Measurements from ENCODE around the gene PEX10. TPM values are rescaled to one million over a fixed set of nuclear protein-coding genes. Genes with fewer than 3 reads are reported as not detected.
A peak's percentile ranks its signal among the peaks of the same experiment; 100 is the strongest.

The PEX10 gene
- total RNA-seq, 1 experiment from 2014 or later: 24.3 TPM

DNA sequence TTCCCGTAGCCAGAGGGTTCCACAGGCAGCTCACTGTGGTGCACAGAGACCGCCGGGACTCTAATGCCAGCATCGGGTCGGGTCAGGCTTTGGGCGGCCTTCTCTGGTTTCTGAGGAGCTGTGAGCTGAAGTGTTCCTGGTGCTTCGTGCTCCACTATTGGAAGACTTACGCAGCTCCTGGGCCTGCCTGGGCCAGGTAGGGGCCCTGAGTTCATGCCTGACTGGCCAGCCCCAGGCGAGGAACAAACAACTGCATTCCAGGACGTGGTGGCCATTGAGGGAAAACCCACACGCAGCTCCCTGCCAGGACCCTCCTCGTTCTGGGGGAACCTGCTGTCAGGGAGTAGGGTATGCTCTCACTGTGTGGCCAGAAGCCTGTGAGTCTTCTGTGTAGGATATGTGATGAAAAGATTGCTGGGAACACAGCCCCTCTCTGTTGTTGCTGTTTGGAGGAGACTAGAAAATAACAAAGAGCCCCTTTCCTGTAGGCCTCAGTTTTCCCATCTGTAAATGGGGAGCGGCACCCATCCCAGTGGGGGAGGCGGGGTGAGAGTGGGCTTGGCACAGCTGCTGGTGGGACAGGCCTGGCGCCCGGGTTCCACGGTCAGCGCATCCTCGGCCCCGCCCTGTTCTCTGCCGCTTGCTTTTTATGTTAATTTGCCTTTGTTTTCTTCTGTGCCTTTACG is 12.3 kb downstream of the PEX10 start:
- no peak overlapping the region for H3K4me3 ChIP-seq
- peaks cover 7% of the 10 kb centered on the region for H3K79me2 ChIP-seq (ENCODE audit: low read depth)
- POLR2A ChIA-PET (ENCODE audit: unreplicated experiment): no interaction called here
- no peak overlapping the region for H3K27ac ChIP-seq
- no peaks in the 10 kb centered on the region for H3K4me1 ChIP-seq (replicated peaks; ENCODE audit: insufficient read depth)
- peak in 1 of 2 experiments; percentile 22 for DNase-seq
- H3K27me3 ChIP-seq (ENCODE audit: insufficient read depth, low read depth): no peaks in the 10 kb centered on the region
- peaks cover 13% of the 10 kb centered on the region; the same call in 1 of the 2 replicates for H3K36me3 ChIP-seq (ENCODE audit: low read depth)
- H2AFZ ChIP-seq: no peak overlapping the region
- CTCF ChIA-PET: no interaction called here
- no TSS peak for BruUV-seq (replicated peaks)
- intact Hi-C loops (cut with micrococcal nuclease; ENCODE audit: unreplicated experiment): no loop called here
- no peaks in the 10 kb centered on the region for H3K9me2 ChIP-seq (ENCODE audit: insufficient read depth)
- H3K9me3 ChIP-seq (ENCODE audit: insufficient read depth, low read depth): no peaks in the 10 kb centered on the region
- TF ChIP-seq, protein P1, sequence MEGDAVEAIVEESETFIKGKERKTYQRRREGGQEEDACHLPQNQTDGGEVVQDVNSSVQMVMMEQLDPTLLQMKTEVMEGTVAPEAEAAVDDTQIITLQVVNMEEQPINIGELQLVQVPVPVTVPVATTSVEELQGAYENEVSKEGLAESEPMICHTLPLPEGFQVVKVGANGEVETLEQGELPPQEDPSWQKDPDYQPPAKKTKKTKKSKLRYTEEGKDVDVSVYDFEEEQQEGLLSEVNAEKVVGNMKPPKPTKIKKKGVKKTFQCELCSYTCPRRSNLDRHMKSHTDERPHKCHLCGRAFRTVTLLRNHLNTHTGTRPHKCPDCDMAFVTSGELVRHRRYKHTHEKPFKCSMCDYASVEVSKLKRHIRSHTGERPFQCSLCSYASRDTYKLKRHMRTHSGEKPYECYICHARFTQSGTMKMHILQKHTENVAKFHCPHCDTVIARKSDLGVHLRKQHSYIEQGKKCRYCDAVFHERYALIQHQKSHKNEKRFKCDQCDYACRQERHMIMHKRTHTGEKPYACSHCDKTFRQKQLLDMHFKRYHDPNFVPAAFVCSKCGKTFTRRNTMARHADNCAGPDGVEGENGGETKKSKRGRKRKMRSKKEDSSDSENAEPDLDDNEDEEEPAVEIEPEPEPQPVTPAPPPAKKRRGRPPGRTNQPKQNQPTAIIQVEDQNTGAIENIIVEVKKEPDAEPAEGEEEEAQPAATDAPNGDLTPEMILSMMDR (conservative IDR thresholded peaks at IDR 0.05): no peak
- no peak for TF ChIP-seq EZH2 (IDR thresholded peaks at IDR 0.05; ENCODE audit: low read depth)
- H3F3A ChIP-seq (ENCODE audit: insufficient read depth, low read depth): peaks cover 31% of the 10 kb centered on the region; the same call in 1 of the 2 replicates
- H4K20me1 ChIP-seq (ENCODE audit: insufficient read depth): peaks cover 35% of the 10 kb centered on the region; the same call in 1 of the 2 replicates
- no peak overlapping the region for H3K4me2 ChIP-seq

DNA sequence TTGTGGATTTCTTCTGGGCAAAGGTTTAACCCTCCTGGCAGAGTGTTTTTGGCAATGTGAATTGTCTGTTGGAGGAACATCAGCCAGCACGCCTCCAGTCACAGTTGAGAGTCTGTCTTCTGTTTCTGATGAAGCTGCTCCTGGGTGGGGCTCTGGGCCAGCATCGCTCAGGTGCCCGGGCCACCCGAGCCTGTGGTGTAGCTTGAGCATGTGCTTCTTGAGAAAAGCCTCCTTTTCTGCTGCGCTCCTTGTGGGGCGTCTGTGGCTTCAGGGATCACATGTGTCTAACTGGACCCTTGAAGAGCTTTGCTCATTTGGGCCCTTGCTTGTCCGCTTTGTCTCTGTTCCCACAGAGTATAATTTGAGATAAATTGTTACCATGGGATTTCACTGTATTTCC is 13.5 kb downstream of the PEX10 start:
- Histone ChIP-seq H2AFZ (no peak overlapping the region), H3F3A (ENCODE audit: insufficient read depth, low read depth) (peaks cover 25% of the 10 kb centered on the region; the same call in 1 of the 2 replicates), H4K20me1 (ENCODE audit: insufficient read depth) (peaks cover 37% of the 10 kb centered on the region), H3K79me2 (ENCODE audit: low read depth) (peaks cover 19% of the 10 kb centered on the region), H3K4me1 (replicated peaks; ENCODE audit: insufficient read depth) (no peaks in the 10 kb centered on the region), H3K4me3 (no peak overlapping the region), H3K36me3 (ENCODE audit: low read depth) (peaks cover 13% of the 10 kb centered on the region; the same call in 1 of the 2 replicates), H3K4me2 (no peak overlapping the region), H3K27ac (no peak overlapping the region), H3K9me2 (ENCODE audit: insufficient read depth) (no peaks in the 10 kb centered on the region), H3K9me3 (ENCODE audit: insufficient read depth, low read depth) (no peaks in the 10 kb centered on the region), H3K27me3 (ENCODE audit: insufficient read depth, low read depth) (no peaks in the 10 kb centered on the region)
- CTCF ChIA-PET: no interaction called here
- POLR2A ChIA-PET (ENCODE audit: unreplicated experiment): no interaction called here
- intact Hi-C loops (cut with micrococcal nuclease; ENCODE audit: unreplicated experiment): no loop called here
- TF ChIP-seq EZH2 (IDR thresholded peaks at IDR 0.05; ENCODE audit: low read depth): no peak
- TF ChIP-seq, protein P1 (conservative IDR thresholded peaks at IDR 0.05): no peak
- no peak for DNase-seq
- no TSS peak for BruUV-seq (replicated peaks)

DNA sequence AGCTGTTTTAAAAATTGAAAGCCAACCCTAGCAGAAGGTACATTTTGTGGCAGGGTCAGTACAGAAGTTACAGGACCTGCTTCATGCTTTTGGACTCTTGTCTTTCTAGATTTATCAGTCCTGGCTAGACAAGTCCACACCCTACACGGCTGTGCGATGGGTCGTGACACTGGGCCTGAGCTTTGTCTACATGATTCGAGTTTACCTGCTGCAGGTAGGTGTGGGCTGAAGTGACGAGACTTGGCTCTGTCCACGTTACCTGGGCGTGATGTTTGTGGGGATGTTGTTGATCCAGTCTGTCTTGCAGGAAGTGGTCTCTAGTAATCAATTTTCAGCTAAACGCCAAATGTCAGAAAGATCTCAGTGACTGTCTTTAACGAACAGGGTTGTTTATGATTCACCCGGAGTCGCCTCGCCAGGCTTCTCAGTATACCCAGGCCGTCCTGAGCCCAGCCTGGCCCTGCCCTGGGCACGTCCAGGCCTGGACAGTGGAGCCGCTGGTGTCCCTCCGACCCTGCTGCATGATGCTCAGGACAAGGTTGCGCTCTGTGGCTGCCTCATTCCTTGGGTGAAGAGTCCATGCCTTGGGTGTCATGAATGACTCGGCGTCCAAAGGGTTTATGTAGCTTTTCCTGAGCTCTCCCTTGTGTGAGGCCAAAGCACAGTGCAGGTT is 15.2 kb downstream of the PEX10 start:
- DNase-seq: peak in 1 of 2 experiments; percentile 28
- no peak overlapping the region for H3K4me2 ChIP-seq
- CTCF ChIA-PET: no interaction called here
- intact Hi-C loops (cut with micrococcal nuclease; ENCODE audit: unreplicated experiment): no loop called here
- peaks cover 13% of the 10 kb centered on the region; the same call in 1 of the 2 replicates for H3K36me3 ChIP-seq (ENCODE audit: low read depth)
- H3K9me2 ChIP-seq (ENCODE audit: insufficient read depth): no peaks in the 10 kb centered on the region
- TF ChIP-seq, protein P1 (conservative IDR thresholded peaks at IDR 0.05): no peak
- no peak for TF ChIP-seq EZH2 (IDR thresholded peaks at IDR 0.05; ENCODE audit: low read depth)
- H4K20me1 ChIP-seq (ENCODE audit: insufficient read depth): peaks cover 37% of the 10 kb centered on the region
- peaks cover 10% of the 10 kb centered on the region for H3K4me1 ChIP-seq (replicated peaks; ENCODE audit: insufficient read depth)
- POLR2A ChIA-PET (ENCODE audit: unreplicated experiment): no interaction called here
- no peak overlapping the region for H2AFZ ChIP-seq
- BruUV-seq (replicated peaks): no TSS peak
- no peak overlapping the region for H3K27ac ChIP-seq
- peaks cover 36% of the 10 kb centered on the region for H3K79me2 ChIP-seq (ENCODE audit: low read depth)
- peaks cover 22% of the 10 kb centered on the region; the same call in 1 of the 2 replicates for H3F3A ChIP-seq (ENCODE audit: insufficient read depth, low read depth)
- no peaks in the 10 kb centered on the region for H3K27me3 ChIP-seq (ENCODE audit: insufficient read depth, low read depth)
- no peaks in the 10 kb centered on the region for H3K9me3 ChIP-seq (ENCODE audit: insufficient read depth, low read depth)
- H3K4me3 ChIP-seq: no peak overlapping the region

Data from PC-9 (cell line).